H9 (cell line): ENCODE measurements around the gene GRIK4. TPM values are rescaled to one million over a fixed set of nuclear protein-coding genes. Genes with fewer than 3 reads are reported as not detected.

Source experiments
- DNase-seq: peaks from one replicate; pipeline ENCODE4 v3.0.0-alpha.2; 2017
- H2AFZ ChIP-seq: one replicate; pipeline ENCODE4 v1.6.1; 2013; ENCODE audit warnings: mild to moderate bottlenecking, low read length, control low read depth, moderate library complexity
- H2AK5ac ChIP-seq: 2 replicates; pipeline ENCODE4 v1.6.1; 2013; ENCODE audit warnings: low read length, control low read depth, mixed read lengths; ENCODE audit not compliant: insufficient read length
- H2BK120ac ChIP-seq: one replicate; pipeline ENCODE4 v1.6.1; 2013; ENCODE audit warnings: low read depth, mild to moderate bottlenecking, low read length, control low read depth, inconsistent platforms; ENCODE audit not compliant: poor library complexity, severe bottlenecking
- H2BK12ac ChIP-seq: 2 replicates; pipeline ENCODE4 v1.6.1; 2013; ENCODE audit warnings: low read length, control low read depth, mixed read lengths, low read depth; ENCODE audit not compliant: insufficient read length
- H2BK15ac ChIP-seq: 2 replicates; pipeline ENCODE4 v1.6.1; 2013; ENCODE audit warnings: low read depth, low read length, control low read depth
- H2BK20ac ChIP-seq: one replicate; pipeline ENCODE4 v1.6.1; 2013; ENCODE audit warnings: low read depth, mild to moderate bottlenecking, low read length, control low read depth, inconsistent platforms; ENCODE audit not compliant: poor library complexity, severe bottlenecking
- H2BK5ac ChIP-seq: 2 replicates; pipeline ENCODE4 v1.6.1; 2013; ENCODE audit warnings: low read length, control low read depth, mixed read lengths; ENCODE audit not compliant: insufficient read length
- H3K14ac ChIP-seq: 2 replicates; pipeline ENCODE4 v1.6.1; 2013; ENCODE audit warnings: low read length, control low read depth; ENCODE audit not compliant: insufficient read depth
- H3K18ac ChIP-seq: 2 replicates; pipeline ENCODE4 v1.6.1; 2013; ENCODE audit warnings: low read depth, mild to moderate bottlenecking, mixed read lengths, low read length, control low read depth; ENCODE audit not compliant: insufficient read length
- H3K23ac ChIP-seq: 2 replicates; pipeline ENCODE4 v1.6.1; 2013; ENCODE audit warnings: low read length, control low read depth, mixed read lengths, low read depth; ENCODE audit not compliant: insufficient read length
- H3K23me2 ChIP-seq: 2 replicates; pipeline ENCODE4 v1.6.1; 2013; ENCODE audit warnings: low read depth, mild to moderate bottlenecking, mixed read lengths, low read length, control low read depth; ENCODE audit not compliant: insufficient read length, poor library complexity, severe bottlenecking
- H3K27ac ChIP-seq: 2 replicates; pipeline ENCODE4 v1.5.1; 2013; ENCODE audit warnings: low read length, control low read depth, mixed read lengths, low read depth; ENCODE audit not compliant: insufficient read length
- H3K27me3 ChIP-seq: 2 replicates; pipeline ENCODE4 v1.6.1; 2013; ENCODE audit warnings: low read length, control low read depth, inconsistent platforms; ENCODE audit not compliant: insufficient read depth
- H3K4ac ChIP-seq: 2 replicates; pipeline ENCODE4 v1.6.1; 2013; ENCODE audit warnings: low read depth, mild to moderate bottlenecking, control low read depth, inconsistent platforms, low read length, moderate library complexity
- H3K4me1 ChIP-seq: 2 replicates; pipeline ENCODE4 v1.6.1; 2013; ENCODE audit warnings: low read length, control low read depth, inconsistent platforms; ENCODE audit not compliant: insufficient read depth
- H3K4me2 ChIP-seq: 2 replicates; pipeline ENCODE4 v1.6.1; 2013; ENCODE audit warnings: low read length, control low read depth, mixed read lengths; ENCODE audit not compliant: insufficient read length, insufficient read depth
- H3K56ac ChIP-seq: 2 replicates; pipeline ENCODE4 v1.6.1; 2013; ENCODE audit warnings: low read depth, mild to moderate bottlenecking, mixed read lengths, low read length, control low read depth; ENCODE audit not compliant: insufficient read length
- H3K79me1 ChIP-seq: 2 replicates; pipeline ENCODE4 v1.6.1; 2013; ENCODE audit warnings: low read depth, mild to moderate bottlenecking, moderate library complexity, low read length, control low read depth, inconsistent platforms; ENCODE audit not compliant: insufficient read depth, poor library complexity, severe bottlenecking
- H3K79me2 ChIP-seq: 2 replicates; pipeline ENCODE4 v1.6.1; 2013; ENCODE audit warnings: low read length, control low read depth, inconsistent platforms; ENCODE audit not compliant: insufficient read depth
- H3K9ac ChIP-seq: 2 replicates; pipeline ENCODE4 v1.6.1; 2013; ENCODE audit warnings: low read length, control low read depth, mixed read lengths; ENCODE audit not compliant: insufficient read length; ENCODE audit errors: extremely low read depth
- H3K9me3 ChIP-seq: one replicate; pipeline ENCODE4 v1.6.1; 2013; ENCODE audit warnings: low read depth, low read length, inconsistent platforms; ENCODE audit not compliant: control insufficient read depth
- H3T11ph ChIP-seq: one replicate; pipeline ENCODE4 v1.6.1; 2013; ENCODE audit warnings: mild to moderate bottlenecking, low read length, control low read depth, inconsistent platforms
- H4K20me1 ChIP-seq: one replicate; pipeline ENCODE4 v1.6.1; 2013; ENCODE audit not compliant: control insufficient read depth, insufficient read length, insufficient read depth
- H4K5ac ChIP-seq: 2 replicates; pipeline ENCODE4 v1.6.1; 2013; ENCODE audit warnings: low read depth, mild to moderate bottlenecking, mixed read lengths, low read length, control low read depth; ENCODE audit not compliant: insufficient read length
- H4K8ac ChIP-seq: replicated peaks from 2 replicates; pipeline ENCODE4 v1.6.1; 2013; ENCODE audit warnings: low read length, control low read depth, mixed read lengths, low read depth; ENCODE audit not compliant: insufficient read length
- H4K91ac ChIP-seq: 2 replicates; pipeline ENCODE4 v1.6.1; 2013; ENCODE audit warnings: low read depth, mild to moderate bottlenecking, moderate library complexity, mixed read lengths, low read length, control low read depth; ENCODE audit not compliant: insufficient read length
- H3K27ac Mint-ChIP-seq, 3 experiments: 2 replicates in 2 of 3; 3 replicates in 1 of 3; pipeline ENCODE4 v1.8.0; 2020 to 2021; ENCODE audit warnings: mixed read lengths in 3 of 3, mild to moderate bottlenecking in 1 of 3, moderate library complexity in 1 of 3
- H3K27me3 Mint-ChIP-seq: 2 replicates; pipeline ENCODE4 v1.8.0; 2021; ENCODE audit warnings: low read depth, mild to moderate bottlenecking, moderate library complexity, mixed read lengths
- H3K36me3 Mint-ChIP-seq, 3 experiments: 2 replicates in 2 of 3; 3 replicates in 1 of 3; pipeline ENCODE4 v1.8.0; 2020 to 2021; ENCODE audit warnings: low read depth in 3 of 3, mixed read lengths in 3 of 3; ENCODE audit not compliant: insufficient read depth in 1 of 3
- H3K4me1 Mint-ChIP-seq, 2 experiments: 2 replicates each; pipeline ENCODE4 v1.8.0; 2020; ENCODE audit warnings: mixed read lengths in 2 of 2
- H3K4me3 Mint-ChIP-seq, 2 experiments: 2 replicates in 1 of 2; 3 replicates in 1 of 2; pipeline ENCODE4 v1.8.0; 2020 to 2021; ENCODE audit warnings: mild to moderate bottlenecking in 2 of 2, mixed read lengths in 2 of 2, moderate library complexity in 1 of 2
- H3K9me3 Mint-ChIP-seq, 2 experiments: 2 replicates in 1 of 2; 3 replicates in 1 of 2; pipeline ENCODE4 v1.8.0; 2020; ENCODE audit warnings: mild to moderate bottlenecking in 2 of 2, mixed read lengths in 2 of 2, moderate library complexity in 1 of 2
- CTCF ChIP-seq: fragments of 200-600 bp; sonication (generic); conservative IDR thresholded peaks from 3 replicates; pipeline ENCODE4 v1.8.0; 2021; ENCODE audit warnings: antibody characterized with exemption, mild to moderate bottlenecking
- WGBS: extraction: QIAGEN DNeasy Blood & Tissue Kit; methylation state at CpG from one replicate; pipeline ENCODE4 v1.1.7; 2013; ENCODE audit warnings: missing lambda C conversion rate, low lambda C conversion rate, mixed read lengths; ENCODE audit not compliant: insufficient read length; ENCODE audit errors: extremely low coverage; 5-methylcytosine and 5-hydroxymethylcytosine counted together
- total RNA-seq: library from RNA; stranded (reverse); gene quantifications from 2 replicates; pipeline ENCODE4 v1.2.1, GENCODE V29; 2021

Gene GRIK4
- total RNA-seq, 1 experiment from 2014 or later: 2.3 TPM

GRCh38 chr11:120932305-120932915 lies 420.9 kb downstream of the GRIK4 start:
- H3K27ac Mint-ChIP-seq: peak overlapping the region in 1 of 3 experiments; percentile 50; a peak in 3 of 7 replicates

More at GRCh38 chr11:120932305-120932915, 420.9 kb downstream of the GRIK4 start:
- H3K9ac ChIP-seq: no peak overlapping the region
- no peak overlapping the region for H2BK12ac ChIP-seq
- no peak overlapping the region for H2AFZ ChIP-seq
- no peak overlapping the region for H3K4ac ChIP-seq
- no peak overlapping the region for H2BK15ac ChIP-seq
- no peaks in the 10 kb centered on the region for H3K9me3 ChIP-seq
- no peak overlapping the region for H3T11ph ChIP-seq
- H3K36me3 Mint-ChIP-seq: no peaks in the 10 kb centered on the region
- no peak overlapping the region for H2BK20ac ChIP-seq
- no peak overlapping the region for H4K5ac ChIP-seq
- H3K4me2 ChIP-seq: no peak overlapping the region
- TF ChIP-seq CTCF: no peak
- no peak for DNase-seq
- no peak overlapping the region for H2BK5ac ChIP-seq
- no peaks in the 10 kb centered on the region for H3K9me3 Mint-ChIP-seq
- peaks cover 17 to 28% of the 10 kb centered on the region in 2 experiments for H3K4me1 Mint-ChIP-seq
- peaks cover 14% of the 10 kb centered on the region for H3K27me3 Mint-ChIP-seq
- H3K18ac ChIP-seq: no peak overlapping the region
- H3K27ac ChIP-seq: no peak overlapping the region
- no peaks in the 10 kb centered on the region for H3K27me3 ChIP-seq
- no peaks in the 10 kb centered on the region for H3K79me2 ChIP-seq
- no CpG with 5 or more reads among the region's 5 CpGs for WGBS
- no peaks in the 10 kb centered on the region for H4K20me1 ChIP-seq
- no peak overlapping the region for H4K8ac ChIP-seq
- H3K23ac ChIP-seq: no peak overlapping the region
- no peak overlapping the region for H3K56ac ChIP-seq
- H3K23me2 ChIP-seq: no peaks in the 10 kb centered on the region
- H2BK120ac ChIP-seq: no peak overlapping the region
- no peaks in the 10 kb centered on the region for H3K4me1 ChIP-seq
- no peak overlapping the region for H2AK5ac ChIP-seq
- H4K91ac ChIP-seq: no peak overlapping the region
- H3K4me3 Mint-ChIP-seq: no peak overlapping the region
- no peak overlapping the region for H3K14ac ChIP-seq
- H3K79me1 ChIP-seq: no peaks in the 10 kb centered on the region
